Immature natural killer cell (primary cell): Measurements from ENCODE around the gene STK32B. TPM values are rescaled to one million over a fixed set of nuclear protein-coding genes. Genes with fewer than 3 reads are reported as not detected.

Source experiments
- DNase-seq, 3 donors: peaks; one replicate each; pipeline ENCODE4 v3.0.0; 2022; ENCODE audit warnings: mixed read lengths in 1 of 3
- H3K27ac Mint-ChIP-seq, 6 donors: one replicate each; pipeline ENCODE4 v1.8.0; 2020; ENCODE audit warnings: mixed read lengths in 6 of 6, mild to moderate bottlenecking in 5 of 6, inconsistent platforms in 4 of 6, moderate library complexity in 3 of 6
- H3K27me3 Mint-ChIP-seq, 3 donors: one replicate each; pipeline ENCODE4 v1.8.0; 2020 to 2021; ENCODE audit warnings: low read depth in 3 of 3, mild to moderate bottlenecking in 3 of 3, mixed read lengths in 3 of 3, moderate library complexity in 3 of 3, inconsistent platforms in 1 of 3
- H3K36me3 Mint-ChIP-seq, 3 donors: one replicate each; pipeline ENCODE4 v1.8.0; 2020; ENCODE audit warnings: mixed read lengths in 3 of 3, inconsistent platforms in 2 of 3, mild to moderate bottlenecking in 2 of 3
- H3K4me1 Mint-ChIP-seq, 2 donors: one replicate each; pipeline ENCODE4 v1.8.0; 2020; ENCODE audit warnings: inconsistent platforms in 2 of 2, mild to moderate bottlenecking in 2 of 2, mixed read lengths in 2 of 2, moderate library complexity in 1 of 2
- H3K4me3 Mint-ChIP-seq, 5 donors: one replicate each; pipeline ENCODE4 v1.8.0; 2020; ENCODE audit warnings: mild to moderate bottlenecking in 5 of 5, mixed read lengths in 5 of 5, inconsistent platforms in 3 of 5, moderate library complexity in 3 of 5
- H3K9me3 Mint-ChIP-seq, 6 donors: one replicate each; pipeline ENCODE4 v1.8.0; 2020; ENCODE audit warnings: mild to moderate bottlenecking in 6 of 6, mixed read lengths in 6 of 6, inconsistent platforms in 4 of 6, moderate library complexity in 3 of 6
- polyA plus RNA-seq, 3 donors: library from polyadenylated mRNA; unstranded; fragments of 300-500 nt; fragmentation: Illumina TruSeq; gene quantifications; one replicate each; pipeline ENCODE4 v1.2.3, GENCODE V29; 2021

Gene STK32B
- polyA plus RNA-seq, 3 donors from 2014 or later = not detected

- H3K4me3 Mint-ChIP-seq = no peak overlapping the region
- peaks cover 0 to 14% (median 0%) of the 10 kb centered on the region in 3 donors for H3K27me3 Mint-ChIP-seq
- peaks cover 0 to 2% (median 0%) of the 10 kb centered on the region in 6 donors for H3K9me3 Mint-ChIP-seq
Measured at GRCh38 chr4:5184606-5185005, 133.3 kb downstream of the STK32B start.

GRCh38 chr4:5185551-5185950, 134.3 kb downstream of the STK32B start:
- Mint-ChIP-seq H3K36me3 (no peaks in the 10 kb centered on the region), H3K4me1 (no peaks in the 10 kb centered on the region), H3K27me3 (peaks cover 0 to 14% (median 0%) of the 10 kb centered on the region in 3 donors), H3K27ac (no peak overlapping the region), H3K4me3 (no peak overlapping the region), H3K9me3 (peaks cover 0 to 2% (median 0%) of the 10 kb centered on the region in 6 donors)
- no peak for DNase-seq

More at GRCh38 chr4:5184606-5185005, 133.3 kb downstream of the STK32B start:
- DNase-seq = no peak
- Mint-ChIP-seq H3K4me1 (no peaks in the 10 kb centered on the region), H3K27ac (no peak overlapping the region), H3K36me3 (no peaks in the 10 kb centered on the region)

GRCh38 chr4:5186271-5187064, 135.2 kb downstream of the STK32B start:
- Mint-ChIP-seq H3K9me3 (peaks cover 0 to 2% (median 0%) of the 10 kb centered on the region in 6 donors), H3K4me3 (no peak overlapping the region), H3K27me3 (peaks cover 0 to 14% (median 0%) of the 10 kb centered on the region in 3 donors), H3K27ac (no peak overlapping the region), H3K4me1 (no peaks in the 10 kb centered on the region), H3K36me3 (no peaks in the 10 kb centered on the region)
- no peak for DNase-seq

- Mint-ChIP-seq H3K4me1 (no peaks in the 10 kb centered on the region), H3K36me3 (no peaks in the 10 kb centered on the region), H3K27me3 (peaks cover 0 to 11% (median 0%) of the 10 kb centered on the region in 3 donors), H3K27ac (no peak overlapping the region), H3K9me3 (no peaks in the 10 kb centered on the region), H3K4me3 (no peak overlapping the region)
- no peak for DNase-seq
Measured at GRCh38 chr4:5188130-5188529, 136.8 kb downstream of the STK32B start.

GRCh38 chr4:5191831-5192230, 140.6 kb downstream of the STK32B start:
- Mint-ChIP-seq H3K9me3 (no peaks in the 10 kb centered on the region), H3K36me3 (no peaks in the 10 kb centered on the region), H3K27ac (peak overlapping the region in 1 of 6 donors; percentile 22), H3K4me3 (no peak overlapping the region), H3K4me1 (no peaks in the 10 kb centered on the region), H3K27me3 (peaks cover 0 to 5% (median 0%) of the 10 kb centered on the region in 3 donors)
- DNase-seq = no peak

- H3K36me3 Mint-ChIP-seq = no peaks in the 10 kb centered on the region
- no peaks in the 10 kb centered on the region for H3K9me3 Mint-ChIP-seq
- H3K4me1 Mint-ChIP-seq = no peaks in the 10 kb centered on the region
- no peak for DNase-seq
- H3K4me3 Mint-ChIP-seq = no peak overlapping the region
- peak overlapping the region in 1 of 6 donors; percentile 22 for H3K27ac Mint-ChIP-seq
- H3K27me3 Mint-ChIP-seq = peaks cover 0 to 1% (median 0%) of the 10 kb centered on the region in 3 donors
Measured at GRCh38 chr4:5192271-5192670, 141.0 kb downstream of the STK32B start.

GRCh38 chr4:5192678-5193077, 141.4 kb downstream of the STK32B start:
- DNase-seq = no peak
- H3K27ac Mint-ChIP-seq = no peak overlapping the region

GRCh38 chr4:5198656-5199541, 147.6 kb downstream of the STK32B start:
- Mint-ChIP-seq H3K4me1 (no peaks in the 10 kb centered on the region), H3K4me3 (no peak overlapping the region), H3K36me3 (no peaks in the 10 kb centered on the region), H3K27me3 (peaks cover 0 to 11% (median 1%) of the 10 kb centered on the region in 3 donors), H3K9me3 (no peaks in the 10 kb centered on the region), H3K27ac (no peak overlapping the region)
- DNase-seq = no peak

More at GRCh38 chr4:5192678-5193077, 141.4 kb downstream of the STK32B start:
- Mint-ChIP-seq H3K9me3 (no peaks in the 10 kb centered on the region), H3K36me3 (no peaks in the 10 kb centered on the region), H3K4me3 (no peak overlapping the region), H3K4me1 (no peaks in the 10 kb centered on the region), H3K27me3 (peaks cover 0 to 3% (median 1%) of the 10 kb centered on the region in 3 donors)

GRCh38 chr4:5199912-5200311, 148.6 kb downstream of the STK32B start:
- H3K36me3 Mint-ChIP-seq = no peaks in the 10 kb centered on the region
- H3K27ac Mint-ChIP-seq = no peak overlapping the region
- no peak overlapping the region for H3K4me3 Mint-ChIP-seq
- H3K27me3 Mint-ChIP-seq = peaks cover 0 to 11% (median 1%) of the 10 kb centered on the region in 3 donors
- H3K9me3 Mint-ChIP-seq = no peaks in the 10 kb centered on the region
- DNase-seq = no peak
- no peaks in the 10 kb centered on the region for H3K4me1 Mint-ChIP-seq

- no peaks in the 10 kb centered on the region for H3K36me3 Mint-ChIP-seq
- DNase-seq = no peak
- no peaks in the 10 kb centered on the region for H3K4me1 Mint-ChIP-seq
- peaks cover 0 to 11% (median 3%) of the 10 kb centered on the region in 3 donors for H3K27me3 Mint-ChIP-seq
- no peaks in the 10 kb centered on the region for H3K9me3 Mint-ChIP-seq
- no peak overlapping the region for H3K4me3 Mint-ChIP-seq
- no peak overlapping the region for H3K27ac Mint-ChIP-seq
Measured at GRCh38 chr4:5200513-5200912, 149.2 kb downstream of the STK32B start.

GRCh38 chr4:5203309-5203992, 152.2 kb downstream of the STK32B start:
- H3K9me3 Mint-ChIP-seq = no peaks in the 10 kb centered on the region
- no peaks in the 10 kb centered on the region for H3K36me3 Mint-ChIP-seq
- no peaks in the 10 kb centered on the region for H3K4me1 Mint-ChIP-seq
- DNase-seq = no peak
- no peak overlapping the region for H3K4me3 Mint-ChIP-seq
- H3K27me3 Mint-ChIP-seq = peaks cover 0 to 4% (median 3%) of the 10 kb centered on the region in 3 donors
- no peak overlapping the region for H3K27ac Mint-ChIP-seq

- Mint-ChIP-seq H3K9me3 (no peaks in the 10 kb centered on the region), H3K4me3 (no peak overlapping the region), H3K27ac (no peak overlapping the region), H3K36me3 (no peaks in the 10 kb centered on the region), H3K4me1 (no peaks in the 10 kb centered on the region), H3K27me3 (peaks cover 0 to 4% (median 3%) of the 10 kb centered on the region in 3 donors)
- no peak for DNase-seq
Measured at GRCh38 chr4:5203993-5204310, 152.7 kb downstream of the STK32B start.

GRCh38 chr4:5204781-5205180, 153.5 kb downstream of the STK32B start:
- Mint-ChIP-seq H3K27ac (no peak overlapping the region), H3K36me3 (no peaks in the 10 kb centered on the region), H3K4me1 (no peaks in the 10 kb centered on the region), H3K4me3 (no peak overlapping the region), H3K9me3 (no peaks in the 10 kb centered on the region), H3K27me3 (peaks cover 0 to 4% (median 3%) of the 10 kb centered on the region in 3 donors)
- DNase-seq = no peak
